ENCODE results near the gene TBXA2R.

The TBXA2R gene

GRCh38 chr19:3604227-3604986 lies 2.3 kb downstream of the TBXA2R start:
- no peak overlapping the region for H3K27ac ChIP-seq
- TF ChIP-seq ZFX (IDR thresholded peaks at IDR 0.05; ENCODE audit: borderline replicate concordance) (no peak), CTCF (IDR thresholded peaks at IDR 0.05) (no peak)

GRCh38 chr19:3603121-3603811 lies 3.4 kb downstream of the TBXA2R start:
- TF ChIP-seq ZFX (IDR thresholded peaks at IDR 0.05; ENCODE audit: borderline replicate concordance) (no peak), CTCF (IDR thresholded peaks at IDR 0.05) (no peak)
- H3K27ac ChIP-seq, result no peak overlapping the region

- no peak overlapping the region for H3K27ac ChIP-seq
- TF ChIP-seq ZFX (IDR thresholded peaks at IDR 0.05; ENCODE audit: borderline replicate concordance) (no peak), CTCF (IDR thresholded peaks at IDR 0.05) (no peak)
Measured at GRCh38 chr19:3601021-3601420, 5.7 kb downstream of the TBXA2R start.

GRCh38 chr19:3599776-3600187 lies 6.9 kb downstream of the TBXA2R start:
- H3K27ac ChIP-seq, result no peak overlapping the region
- TF ChIP-seq CTCF (IDR thresholded peaks at IDR 0.05), result peak; percentile 28
- no peak for TF ChIP-seq ZFX (IDR thresholded peaks at IDR 0.05; ENCODE audit: borderline replicate concordance)

GRCh38 chr19:3595521-3596061 lies 11.1 kb downstream of the TBXA2R start:
- H3K27ac ChIP-seq, result no peak overlapping the region
- TF ChIP-seq CTCF (IDR thresholded peaks at IDR 0.05), result no peak
- TF ChIP-seq ZFX (IDR thresholded peaks at IDR 0.05; ENCODE audit: borderline replicate concordance), result no peak

- TF ChIP-seq ZFX (IDR thresholded peaks at IDR 0.05; ENCODE audit: borderline replicate concordance) (no peak), CTCF (IDR thresholded peaks at IDR 0.05) (no peak)
- H3K27ac ChIP-seq, result no peak overlapping the region
Measured at GRCh38 chr19:3593156-3593555, 13.5 kb downstream of the TBXA2R start.

Measured in 22Rv1 (cell line).